ENCODE measurements around the gene CBY2.

- TF ChIP-seq, protein P1, sequence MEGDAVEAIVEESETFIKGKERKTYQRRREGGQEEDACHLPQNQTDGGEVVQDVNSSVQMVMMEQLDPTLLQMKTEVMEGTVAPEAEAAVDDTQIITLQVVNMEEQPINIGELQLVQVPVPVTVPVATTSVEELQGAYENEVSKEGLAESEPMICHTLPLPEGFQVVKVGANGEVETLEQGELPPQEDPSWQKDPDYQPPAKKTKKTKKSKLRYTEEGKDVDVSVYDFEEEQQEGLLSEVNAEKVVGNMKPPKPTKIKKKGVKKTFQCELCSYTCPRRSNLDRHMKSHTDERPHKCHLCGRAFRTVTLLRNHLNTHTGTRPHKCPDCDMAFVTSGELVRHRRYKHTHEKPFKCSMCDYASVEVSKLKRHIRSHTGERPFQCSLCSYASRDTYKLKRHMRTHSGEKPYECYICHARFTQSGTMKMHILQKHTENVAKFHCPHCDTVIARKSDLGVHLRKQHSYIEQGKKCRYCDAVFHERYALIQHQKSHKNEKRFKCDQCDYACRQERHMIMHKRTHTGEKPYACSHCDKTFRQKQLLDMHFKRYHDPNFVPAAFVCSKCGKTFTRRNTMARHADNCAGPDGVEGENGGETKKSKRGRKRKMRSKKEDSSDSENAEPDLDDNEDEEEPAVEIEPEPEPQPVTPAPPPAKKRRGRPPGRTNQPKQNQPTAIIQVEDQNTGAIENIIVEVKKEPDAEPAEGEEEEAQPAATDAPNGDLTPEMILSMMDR (IDR thresholded peaks at IDR 0.05) = no peak
- no peak for TF ChIP-seq POLR2A (IDR thresholded peaks at IDR 0.05)
Observed at GRCh38 chr13:45662162-45662561, 40.0 kb upstream of the CBY2 start.

Data from right lobe of liver (tissue), 4 donors.